IMR-90 (cell line): ENCODE measurements around the gene ZNF700. TPM values are rescaled to one million over a fixed set of nuclear protein-coding genes. Genes with fewer than 3 reads are reported as not detected.
"Not testable (repeated sequence)": the region's sequence is repeated elsewhere in the genome, so short reads cannot be mapped to it uniquely, and the experiment has no call there.

ENCODE experiments used
- ATAC-seq: fragments of 200-7000 bp; cut with Tn5 transposase; 2 replicates; pipeline ENCODE4 v1.9.1; 2020; ENCODE audit warnings: low read depth, mild to moderate bottlenecking, moderate library complexity
- BruUV-seq: library from RNA; stranded (reverse); fragments of 400-500 nt; replicated peaks from 2 replicates; lab custom pipeline; 2021; lab: Mats Ljungman, UMichigan
- CTCF ChIA-PET: fragments of 300-600 bp; formaldehyde crosslinking; extraction: SDS; loops from one replicate; lab custom pipeline; 2021; ENCODE audit warnings: antibody characterized with exemption; lab: Yijun Ruan, JAX
- POLR2A ChIA-PET: fragments of 300-600 bp; sonication (Branson Sonifier 250); formaldehyde crosslinking; loops from one replicate; lab custom pipeline; 2022; ENCODE audit warnings: antibody characterized with exemption; ENCODE audit not compliant: unreplicated experiment; lab: Charles Lee
- DNase-seq: peaks from one replicate; pipeline ENCODE4 v3.0.0; 2013
- H2AFZ ChIP-seq: replicated peaks from 2 replicates; pipeline ENCODE3; 2013; ENCODE audit warnings: low read length, mild to moderate bottlenecking; ENCODE audit not compliant: poor library complexity
- H2AK5ac ChIP-seq: 2 replicates; pipeline ENCODE4 v1.6.1; 2013; ENCODE audit warnings: low read depth, low read length, inconsistent platforms
- H2AK9ac ChIP-seq: replicated peaks from 2 replicates; pipeline ENCODE3; 2013; ENCODE audit warnings: mild to moderate bottlenecking, low read depth, low read length, moderate library complexity; ENCODE audit not compliant: poor library complexity
- H2BK120ac ChIP-seq: 2 replicates; pipeline ENCODE4 v1.6.1; 2013; ENCODE audit warnings: low read depth, low read length, inconsistent platforms
- H2BK15ac ChIP-seq: 3 replicates; pipeline ENCODE4 v1.6.1; 2013; ENCODE audit warnings: low read depth, low read length, inconsistent platforms
- H2BK20ac ChIP-seq: 2 replicates; pipeline ENCODE4 v1.6.1; 2013; ENCODE audit warnings: low read depth, mild to moderate bottlenecking, inconsistent platforms, low read length, moderate library complexity
- H2BK5ac ChIP-seq: 2 replicates; pipeline ENCODE4 v1.6.1; 2013; ENCODE audit warnings: mild to moderate bottlenecking, low read depth, low read length, inconsistent platforms; ENCODE audit not compliant: poor library complexity, severe bottlenecking
- H3K14ac ChIP-seq: replicated peaks from 2 replicates; pipeline ENCODE4 v1.6.1; 2013; ENCODE audit warnings: low read depth, low read length, inconsistent platforms
- H3K18ac ChIP-seq: 2 replicates; pipeline ENCODE4 v1.6.1; 2013; ENCODE audit warnings: low read depth, low read length, control low read depth
- H3K23ac ChIP-seq: 2 replicates; pipeline ENCODE4 v1.6.1; 2013; ENCODE audit warnings: low read depth, low read length, inconsistent platforms
- H3K27ac ChIP-seq: 2 replicates; pipeline ENCODE4 v1.5.1; 2013; ENCODE audit warnings: mild to moderate bottlenecking, control low read depth, low read length; ENCODE audit not compliant: insufficient read depth
- H3K27me3 ChIP-seq: 2 replicates; pipeline ENCODE4 v1.6.1; 2013; ENCODE audit warnings: low read length; ENCODE audit not compliant: control insufficient read depth, insufficient read depth
- H3K36me3 ChIP-seq: 2 replicates; pipeline ENCODE4 v1.6.1; 2013; ENCODE audit warnings: low read length, mixed read lengths; ENCODE audit not compliant: control insufficient read depth, insufficient read depth
- H3K4ac ChIP-seq: 2 replicates; pipeline ENCODE4 v1.6.1; 2013; ENCODE audit warnings: low read depth, low read length, inconsistent platforms
- H3K4me1 ChIP-seq: 2 replicates; pipeline ENCODE4 v1.6.1; 2013; ENCODE audit warnings: low read length, mixed read lengths; ENCODE audit not compliant: control insufficient read depth, insufficient read depth
- H3K4me2 ChIP-seq: 2 replicates; pipeline ENCODE4 v1.6.1; 2013; ENCODE audit warnings: low read depth, mild to moderate bottlenecking, control low read depth, low read length, moderate library complexity
- H3K4me3 ChIP-seq: 2 replicates; pipeline ENCODE4 v1.5.1; 2013; ENCODE audit warnings: low read depth, mild to moderate bottlenecking, control low read depth, low read length, moderate library complexity; ENCODE audit not compliant: insufficient read depth
- H3K56ac ChIP-seq: 2 replicates; pipeline ENCODE4 v1.6.1; 2013; ENCODE audit warnings: low read length, inconsistent platforms; ENCODE audit not compliant: insufficient read depth; ENCODE audit errors: extremely low read depth
- H3K79me1 ChIP-seq, 2 experiments: 2 replicates each; pipeline ENCODE4 v1.6.1; 2013; ENCODE audit warnings: low read length in 2 of 2, inconsistent platforms in 1 of 2, low read depth in 1 of 2
- H3K9ac ChIP-seq: 2 replicates; pipeline ENCODE4 v1.6.1; 2013; ENCODE audit warnings: low read depth, low read length, control low read depth
- H3K9me1 ChIP-seq: 2 replicates; pipeline ENCODE4 v1.6.1; 2013; ENCODE audit warnings: low read length, inconsistent platforms; ENCODE audit not compliant: insufficient read depth
- H3K9me3 ChIP-seq: 2 replicates; pipeline ENCODE4 v1.6.1; 2013; ENCODE audit warnings: low read length; ENCODE audit not compliant: control insufficient read depth, insufficient read depth
- H4K20me1 ChIP-seq: 2 replicates; pipeline ENCODE4 v1.6.1; 2013; ENCODE audit warnings: low read length, inconsistent platforms; ENCODE audit not compliant: insufficient read depth
- H4K5ac ChIP-seq: 2 replicates; pipeline ENCODE4 v1.6.1; 2013; ENCODE audit warnings: mild to moderate bottlenecking, low read depth, low read length, control low read depth
- H4K8ac ChIP-seq, 2 experiments: 2 replicates each; pipeline ENCODE4 v1.6.1; 2013; ENCODE audit warnings: low read depth in 2 of 2, low read length in 2 of 2, control low read depth in 1 of 2, inconsistent platforms in 1 of 2
- H4K91ac ChIP-seq: 2 replicates; pipeline ENCODE4 v1.6.1; 2013; ENCODE audit warnings: low read depth, low read length, inconsistent platforms; ENCODE audit not compliant: insufficient read depth
- WGBS, 2 experiments: methylation state at CpG; one replicate each; pipeline versions ENCODE4 v1.1.5 to v1.1.7; 2013; ENCODE audit warnings: missing lambda C conversion rate in 2 of 2; ENCODE audit not compliant: insufficient read length in 1 of 2; ENCODE audit errors: extremely low coverage in 2 of 2; 5-methylcytosine and 5-hydroxymethylcytosine counted together
- dilution Hi-C: fragments of 300-500 bp; cut with HindIII; formaldehyde crosslinking; loops from one replicate; pipeline ENCODE4 v1.14.3; 2018; ENCODE audit warnings: low sequenced_read_pairs; ENCODE audit not compliant: unreplicated experiment
- in situ Hi-C: fragments of 300-500 bp; cut with MboI; formaldehyde crosslinking; loops from 3 replicates; pipeline ENCODE4 v1.14.3; 2019; ENCODE audit warnings: low sequenced_read_pairs, inconsistent platforms, mixed read lengths
- intact Hi-C: fragments of 100-400 bp; cut with micrococcal nuclease; formaldehyde crosslinking; loops from 2 replicates; pipeline ENCODE4 v1.10.0; 2022
- polyA plus RNA-seq, 3 experiments: library from polyadenylated mRNA; depleted of rRNA; stranded (reverse); fragments of >200 nt; gene quantifications; 2 replicates each; pipeline ENCODE4 v1.2.3, GENCODE V29; 2012; ENCODE audit warnings: low replicate concordance in 1 of 3
- total RNA-seq: library from RNA; depleted of rRNA; stranded (reverse); fragments of >200 nt; gene quantifications from 2 replicates; pipeline ENCODE4 v1.2.3, GENCODE V29; 2012

Gene ZNF700
- total and polyA plus RNA-seq, 2 of the 4 experiments (the other 2 are of a cell fraction), result 5.3 to 10.2 TPM

GRCh38 chr19:11935829-11936228 is 10.9 kb downstream of the ZNF700 start:
- POLR2A ChIA-PET, H3K27me3 ChIP-seq, H3K4me2 ChIP-seq, H4K20me1 ChIP-seq, H4K91ac ChIP-seq, H3K9ac ChIP-seq, H3K4ac ChIP-seq, in situ Hi-C loops, H2AFZ ChIP-seq, H3K9me1 ChIP-seq, H3K36me3 ChIP-seq, H2AK9ac ChIP-seq, CTCF ChIA-PET, H3K4me1 ChIP-seq, H3K14ac ChIP-seq, dilution Hi-C loops, H2BK5ac ChIP-seq, H4K5ac ChIP-seq, H2BK15ac ChIP-seq, H3K56ac ChIP-seq, H3K18ac ChIP-seq, H3K79me1 ChIP-seq, H2BK120ac ChIP-seq, H3K4me3 ChIP-seq, DNase-seq, BruUV-seq, H2AK5ac ChIP-seq, intact Hi-C loops, H4K8ac ChIP-seq, H3K23ac ChIP-seq, H3K27ac ChIP-seq, ATAC-seq, H2BK20ac ChIP-seq: not testable (repeated sequence)
- no CpG with 5 or more reads among the region's 3 CpGs for WGBS, 2 experiments
- peaks cover 21% of the 10 kb centered on the region for H3K9me3 ChIP-seq

GRCh38 chr19:11938383-11938782 is 13.5 kb downstream of the ZNF700 start:
- in situ Hi-C loops, result not testable (repeated sequence)

More at GRCh38 chr19:11938383-11938782, 13.5 kb downstream of the ZNF700 start:
- dilution Hi-C loops, H2BK20ac ChIP-seq, H4K20me1 ChIP-seq, H3K4me3 ChIP-seq, H2AK9ac ChIP-seq, H3K18ac ChIP-seq, H2AK5ac ChIP-seq, H3K4me2 ChIP-seq, H3K4ac ChIP-seq, H3K56ac ChIP-seq, H3K27ac ChIP-seq, H3K14ac ChIP-seq, ATAC-seq, POLR2A ChIA-PET, H3K4me1 ChIP-seq, H2AFZ ChIP-seq, H2BK5ac ChIP-seq, H3K27me3 ChIP-seq, H4K5ac ChIP-seq, H2BK15ac ChIP-seq, H4K8ac ChIP-seq, DNase-seq, BruUV-seq, H3K9ac ChIP-seq, H3K23ac ChIP-seq, H2BK120ac ChIP-seq, H3K9me1 ChIP-seq, intact Hi-C loops, CTCF ChIA-PET, H4K91ac ChIP-seq, H3K79me1 ChIP-seq: not testable (repeated sequence)
- peaks cover 39% of the 10 kb centered on the region for H3K9me3 ChIP-seq
- peaks cover 11% of the 10 kb centered on the region for H3K36me3 ChIP-seq
- WGBS, 2 experiments, result no CpG with 5 or more reads among the region's 3 CpGs
